ENCODE data around the gene PSMD8.
"Not testable (repeated sequence)": the region's sequence is repeated elsewhere in the genome, so short reads cannot be mapped to it uniquely, and the experiment has no call there.

Gene PSMD8

GRCh38 chr19:38362076-38362945 is 12.1 kb upstream of the PSMD8 start:
- no peak for DNase-seq (ENCODE audit: low read depth)

GRCh38 chr19:38362946-38363688 is 11.3 kb upstream of the PSMD8 start:
- not testable (repeated sequence) for DNase-seq (ENCODE audit: low read depth)

GRCh38 chr19:38367041-38367440 is 7.3 kb upstream of the PSMD8 start:
- no peak for DNase-seq (ENCODE audit: low read depth)

GRCh38 chr19:38369584-38369983 is 4.8 kb upstream of the PSMD8 start:
- no peak for DNase-seq (ENCODE audit: low read depth)

GRCh38 chr19:38370299-38370698 is 4.1 kb upstream of the PSMD8 start:
- DNase-seq (ENCODE audit: low read depth): no peak

- no peak for DNase-seq (ENCODE audit: low read depth)
Observed at GRCh38 chr19:38371081-38371480, 3.3 kb upstream of the PSMD8 start.

GRCh38 chr19:38373907-38374331 is 452 bp upstream of the PSMD8 start:
- DNase-seq (ENCODE audit: low read depth): no peak

GRCh38 chr19:38375098-38375493 is 725 bp downstream of the PSMD8 start:
- DNase-seq (ENCODE audit: low read depth): no peak

- DNase-seq (ENCODE audit: low read depth): no peak
Observed at GRCh38 chr19:38375748-38376147, 1.4 kb downstream of the PSMD8 start.

GRCh38 chr19:38376576-38376975 is 2.2 kb downstream of the PSMD8 start:
- DNase-seq (ENCODE audit: low read depth): no peak

GRCh38 chr19:38377052-38377451 is 2.7 kb downstream of the PSMD8 start:
- no peak for DNase-seq (ENCODE audit: low read depth)

- no peak for DNase-seq (ENCODE audit: low read depth)
Observed at GRCh38 chr19:38378866-38379265, 4.5 kb downstream of the PSMD8 start.

GRCh38 chr19:38381138-38381537 is 6.8 kb downstream of the PSMD8 start:
- DNase-seq (ENCODE audit: low read depth): no peak

GRCh38 chr19:38383184-38383583 is 8.8 kb downstream of the PSMD8 start:
- DNase-seq (ENCODE audit: low read depth): no peak

- no peak for DNase-seq (ENCODE audit: low read depth)
Observed at GRCh38 chr19:38383743-38384142, 9.4 kb downstream of the PSMD8 start.

- no peak for DNase-seq (ENCODE audit: low read depth)
Observed at GRCh38 chr19:38384209-38385027, 10.0 kb downstream of the PSMD8 start.

- no peak for DNase-seq (ENCODE audit: low read depth)
Observed at GRCh38 chr19:38385057-38385803, 10.9 kb downstream of the PSMD8 start.

- DNase-seq (ENCODE audit: low read depth): no peak
Observed at GRCh38 chr19:38385804-38386257, 11.5 kb downstream of the PSMD8 start.

GRCh38 chr19:38386300-38386970 is 12.1 kb downstream of the PSMD8 start:
- DNase-seq (ENCODE audit: low read depth): no peak

GRCh38 chr19:38386971-38387549 is 12.7 kb downstream of the PSMD8 start:
- no peak for DNase-seq (ENCODE audit: low read depth)

All from non-pigmented ciliary epithelial cell (primary cell).